GM21723 (cell line): Measurements from ENCODE around the gene CYP46A1.
A peak's percentile ranks its signal among the peaks of the same experiment; 100 is the strongest.

Experiments used
- ATAC-seq: cut with Tn5 transposase; IDR thresholded peaks from one replicate; pipeline ENCODE4 v1.9.1; 2021; ENCODE audit warnings: mild to moderate bottlenecking, moderate library complexity; ENCODE audit not compliant: unreplicated experiment

CYP46A1 gene

GRCh38 chr14:99727096-99727870 is 43.2 kb downstream of the CYP46A1 start:
- ATAC-seq: no peak

GRCh38 chr14:99728231-99728920 is 44.3 kb downstream of the CYP46A1 start:
- ATAC-seq: no peak

- ATAC-seq: no peak
Measured at GRCh38 chr14:99728981-99729451, 44.9 kb downstream of the CYP46A1 start.

- peak; percentile 65 for ATAC-seq
Measured at GRCh38 chr14:99729991-99730875, 46.1 kb downstream of the CYP46A1 start.

GRCh38 chr14:99730876-99731546 is 46.9 kb downstream of the CYP46A1 start:
- ATAC-seq: no peak

GRCh38 chr14:99731547-99732435 is 47.7 kb downstream of the CYP46A1 start:
- no peak for ATAC-seq

GRCh38 chr14:99732436-99733210 is 48.5 kb downstream of the CYP46A1 start:
- ATAC-seq: no peak

- no peak for ATAC-seq
Measured at GRCh38 chr14:99733211-99733539, 49.1 kb downstream of the CYP46A1 start.

GRCh38 chr14:99733540-99734405 is 49.7 kb downstream of the CYP46A1 start:
- no peak for ATAC-seq

GRCh38 chr14:99734406-99735051 is 50.4 kb downstream of the CYP46A1 start:
- ATAC-seq: no peak

- ATAC-seq: no peak
Measured at GRCh38 chr14:99735189-99736135, 51.4 kb downstream of the CYP46A1 start.

GRCh38 chr14:99736603-99737371 is 52.7 kb downstream of the CYP46A1 start:
- ATAC-seq: no peak

GRCh38 chr14:99737451-99737951 is 53.4 kb downstream of the CYP46A1 start:
- no peak for ATAC-seq

- ATAC-seq: no peak
Measured at GRCh38 chr14:99737956-99738667, 54.0 kb downstream of the CYP46A1 start.

GRCh38 chr14:99740411-99740810 is 56.3 kb downstream of the CYP46A1 start:
- ATAC-seq: no peak
